ENCODE data around the gene TWNK. TPM values are rescaled to one million over a fixed set of nuclear protein-coding genes. Genes with fewer than 3 reads are reported as not detected.

TWNK gene
- total RNA-seq, 1 donor from 2014 or later, result 7.3 TPM

DNA sequence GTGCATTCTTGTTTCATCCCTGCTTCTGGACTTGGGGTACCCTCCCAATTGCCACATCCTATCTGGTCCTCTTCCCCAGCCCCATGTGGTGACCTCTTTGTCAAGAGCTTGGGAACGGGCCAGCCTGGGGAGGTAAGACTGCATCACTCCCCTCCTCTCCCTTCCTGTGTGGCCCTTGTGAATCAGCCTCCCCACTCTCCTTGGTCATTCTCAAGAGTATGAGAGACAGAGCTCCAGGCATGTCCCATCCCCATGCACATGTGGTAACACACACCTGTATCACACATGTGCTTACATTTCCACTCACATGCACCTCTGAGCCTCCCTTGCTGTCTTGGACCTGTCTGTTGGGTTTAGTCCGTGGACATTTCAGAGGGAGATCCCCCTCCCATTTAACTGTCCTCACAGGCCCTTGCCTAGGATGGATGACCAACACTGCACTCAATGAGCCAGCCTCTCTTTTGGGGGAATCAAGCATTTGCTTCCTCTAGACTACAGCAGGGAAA, 2.6 kb upstream of the TWNK start:
- Histone ChIP-seq H3K9me3 (replicated peaks) (no peaks in the 10 kb centered on the region), H3K36me3 (peaks cover 40% of the 10 kb centered on the region), H3K27me3 (ENCODE audit: low read depth) (no peaks in the 10 kb centered on the region), H3K4me3 (no peak overlapping the region), H3K27ac (replicated peaks) (no peak overlapping the region), H3K4me1 (peaks cover 40% of the 10 kb centered on the region)
- TF ChIP-seq, protein P1, sequence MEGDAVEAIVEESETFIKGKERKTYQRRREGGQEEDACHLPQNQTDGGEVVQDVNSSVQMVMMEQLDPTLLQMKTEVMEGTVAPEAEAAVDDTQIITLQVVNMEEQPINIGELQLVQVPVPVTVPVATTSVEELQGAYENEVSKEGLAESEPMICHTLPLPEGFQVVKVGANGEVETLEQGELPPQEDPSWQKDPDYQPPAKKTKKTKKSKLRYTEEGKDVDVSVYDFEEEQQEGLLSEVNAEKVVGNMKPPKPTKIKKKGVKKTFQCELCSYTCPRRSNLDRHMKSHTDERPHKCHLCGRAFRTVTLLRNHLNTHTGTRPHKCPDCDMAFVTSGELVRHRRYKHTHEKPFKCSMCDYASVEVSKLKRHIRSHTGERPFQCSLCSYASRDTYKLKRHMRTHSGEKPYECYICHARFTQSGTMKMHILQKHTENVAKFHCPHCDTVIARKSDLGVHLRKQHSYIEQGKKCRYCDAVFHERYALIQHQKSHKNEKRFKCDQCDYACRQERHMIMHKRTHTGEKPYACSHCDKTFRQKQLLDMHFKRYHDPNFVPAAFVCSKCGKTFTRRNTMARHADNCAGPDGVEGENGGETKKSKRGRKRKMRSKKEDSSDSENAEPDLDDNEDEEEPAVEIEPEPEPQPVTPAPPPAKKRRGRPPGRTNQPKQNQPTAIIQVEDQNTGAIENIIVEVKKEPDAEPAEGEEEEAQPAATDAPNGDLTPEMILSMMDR (IDR thresholded peaks at IDR 0.05; ENCODE audit: borderline replicate concordance), result no peak
- intact Hi-C loops (cut with micrococcal nuclease), result no loop called here
- no peak for DNase-seq

DNA sequence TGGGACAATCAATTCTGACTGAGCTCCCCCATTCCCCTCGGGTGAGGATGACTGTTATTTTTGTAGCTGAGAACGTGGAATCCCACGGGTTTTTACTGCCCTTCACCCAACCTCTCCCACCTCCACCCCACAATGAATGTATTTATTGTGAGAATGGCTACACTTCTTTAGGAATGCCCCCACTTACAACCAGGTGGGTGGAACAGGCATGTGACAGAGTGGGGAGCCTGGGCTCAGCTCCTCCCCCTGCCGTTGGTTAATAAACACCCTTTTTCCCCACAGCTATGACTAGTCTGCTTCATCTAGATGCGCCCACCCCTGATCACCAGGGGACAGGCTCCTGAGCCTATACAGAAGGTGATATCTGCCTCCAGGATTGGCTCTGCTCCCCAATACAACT, 2.0 kb upstream of the TWNK start:
- intact Hi-C loops (cut with micrococcal nuclease), result no loop called here
- Histone ChIP-seq H3K4me1 (peaks cover 40% of the 10 kb centered on the region), H3K27me3 (ENCODE audit: low read depth) (no peaks in the 10 kb centered on the region), H3K4me3 (no peak overlapping the region), H3K36me3 (peaks cover 39% of the 10 kb centered on the region), H3K27ac (replicated peaks) (no peak overlapping the region), H3K9me3 (replicated peaks) (no peaks in the 10 kb centered on the region)
- TF ChIP-seq, protein P1 (IDR thresholded peaks at IDR 0.05; ENCODE audit: borderline replicate concordance), result no peak
- DNase-seq, result no peak

DNA sequence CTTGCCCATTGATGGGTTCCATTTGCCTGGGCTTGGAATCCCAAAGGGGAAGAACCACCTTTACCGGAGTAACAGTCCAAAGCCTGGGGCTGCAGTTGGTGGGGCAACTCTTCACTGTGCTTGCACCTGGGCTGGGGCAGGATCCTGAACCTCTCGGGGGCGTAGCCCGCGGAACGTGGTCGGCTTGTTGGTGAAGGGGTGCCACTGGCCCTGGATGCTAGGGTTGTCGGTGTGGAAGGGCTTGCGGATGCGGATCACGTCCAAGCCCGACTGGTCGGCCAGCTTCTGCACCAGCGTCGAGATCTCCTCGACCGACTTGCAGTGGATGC, 756 bp upstream of the TWNK start:
- Histone ChIP-seq H3K4me1 (peaks cover 40% of the 10 kb centered on the region), H3K9me3 (replicated peaks) (no peaks in the 10 kb centered on the region), H3K27ac (replicated peaks) (peak overlapping the region; percentile 82), H3K4me3 (peak overlapping the region; percentile 78), H3K36me3 (peaks cover 41% of the 10 kb centered on the region), H3K27me3 (ENCODE audit: low read depth) (no peaks in the 10 kb centered on the region)
- intact Hi-C loops (cut with micrococcal nuclease), result no loop called here
- DNase-seq, result no peak
- TF ChIP-seq, protein P1 (IDR thresholded peaks at IDR 0.05; ENCODE audit: borderline replicate concordance), result no peak

DNA sequence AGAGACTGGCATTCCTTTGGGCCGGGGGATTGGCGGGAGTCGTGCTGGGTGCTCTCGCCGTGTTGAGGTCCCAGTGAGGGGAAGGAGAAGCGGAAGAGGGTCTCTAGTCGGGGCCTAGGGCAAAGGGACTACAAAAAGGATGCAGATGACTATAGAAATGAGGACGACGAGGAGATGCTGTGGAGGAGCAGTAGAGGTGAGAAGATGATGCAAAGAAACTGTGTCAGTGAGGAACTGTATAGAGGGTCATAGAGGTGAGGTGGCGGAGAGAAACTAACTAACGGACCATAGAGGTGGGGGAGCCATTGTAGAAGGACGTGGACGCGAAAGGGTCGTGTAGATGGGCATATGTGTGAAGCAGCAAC, 324 bp downstream of the TWNK start:
- TF ChIP-seq, protein P1 (IDR thresholded peaks at IDR 0.05; ENCODE audit: borderline replicate concordance), result no peak

DNA sequence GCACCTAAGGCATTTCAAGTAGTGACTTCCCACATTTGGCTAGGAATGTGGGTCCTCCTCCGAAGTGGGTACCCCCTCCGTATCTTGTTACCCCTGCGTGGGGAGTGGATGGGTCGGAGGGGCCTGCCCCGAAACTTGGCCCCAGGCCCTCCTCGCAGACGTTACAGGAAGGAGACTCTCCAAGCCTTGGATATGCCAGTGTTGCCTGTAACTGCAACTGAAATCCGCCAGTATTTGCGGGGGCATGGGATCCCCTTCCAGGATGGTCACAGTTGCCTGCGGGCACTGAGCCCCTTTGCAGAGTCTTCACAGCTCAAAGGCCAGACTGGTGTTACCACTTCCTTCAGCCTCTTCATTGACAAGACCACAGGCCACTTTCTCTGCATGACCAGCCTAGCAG, 823 bp downstream of the TWNK start:
- Histone ChIP-seq H3K4me3 (peak overlapping the region; percentile 78), H3K36me3 (peaks cover 47% of the 10 kb centered on the region), H3K27me3 (ENCODE audit: low read depth) (no peaks in the 10 kb centered on the region), H3K4me1 (peaks cover 40% of the 10 kb centered on the region), H3K9me3 (replicated peaks) (no peaks in the 10 kb centered on the region), H3K27ac (replicated peaks) (no peak overlapping the region)
- intact Hi-C loops (cut with micrococcal nuclease), result no loop called here
- TF ChIP-seq, protein P1 (IDR thresholded peaks at IDR 0.05; ENCODE audit: borderline replicate concordance), result no peak
- DNase-seq, result no peak

More for the DNA sequence above, 324 bp downstream of the TWNK start:
- no peak for DNase-seq
- Histone ChIP-seq H3K4me1 (peaks cover 40% of the 10 kb centered on the region), H3K27me3 (ENCODE audit: low read depth) (no peaks in the 10 kb centered on the region), H3K27ac (replicated peaks) (peak overlapping the region; percentile 82), H3K9me3 (replicated peaks) (no peaks in the 10 kb centered on the region), H3K4me3 (peak overlapping the region; percentile 78), H3K36me3 (peaks cover 47% of the 10 kb centered on the region)
- intact Hi-C loops (cut with micrococcal nuclease), result no loop called here

DNA sequence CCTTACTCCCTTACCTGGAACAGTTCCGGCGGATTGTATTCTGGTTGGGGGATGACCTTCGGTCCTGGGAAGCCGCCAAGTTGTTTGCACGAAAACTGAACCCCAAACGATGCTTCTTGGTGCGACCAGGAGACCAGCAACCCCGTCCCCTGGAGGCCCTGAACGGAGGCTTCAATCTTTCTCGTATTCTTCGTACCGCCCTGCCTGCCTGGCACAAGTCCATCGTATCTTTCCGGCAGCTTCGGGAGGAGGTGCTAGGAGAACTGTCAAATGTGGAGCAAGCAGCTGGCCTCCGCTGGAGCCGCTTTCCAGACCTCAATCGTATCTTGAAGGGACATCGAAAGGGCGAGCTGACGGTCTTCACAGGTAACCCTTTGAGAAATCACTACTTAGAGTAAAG, 1.7 kb downstream of the TWNK start:
- intact Hi-C loops (cut with micrococcal nuclease), result no loop called here
- no peak for DNase-seq
- no peaks in the 10 kb centered on the region for H3K27me3 ChIP-seq (ENCODE audit: low read depth)
- no peaks in the 10 kb centered on the region for H3K9me3 ChIP-seq (replicated peaks)
- no peak overlapping the region for H3K4me3 ChIP-seq
- peaks cover 51% of the 10 kb centered on the region for H3K36me3 ChIP-seq
- TF ChIP-seq, protein P1 (IDR thresholded peaks at IDR 0.05; ENCODE audit: borderline replicate concordance), result no peak
- H3K4me1 ChIP-seq, result peaks cover 40% of the 10 kb centered on the region
- H3K27ac ChIP-seq (replicated peaks), result no peak overlapping the region

All from left ventricle myocardium inferior (tissue), 1 donor.